Upper lobe of left lung (tissue), 6 donors: ENCODE data around the gene ABHD16B. TPM values are rescaled to one million over a fixed set of nuclear protein-coding genes. Genes with fewer than 3 reads are reported as not detected.

Source experiments
- ATAC-seq, 2 donors: fragments of 200-7000 bp; cut with Tn5 transposase; one replicate each; pipeline ENCODE4 v1.9.1; 2022; ENCODE audit warnings: mild to moderate bottlenecking in 2 of 2, moderate library complexity in 2 of 2; ENCODE audit not compliant: low FRiP score in 2 of 2
- DNase-seq, 2 donors: peaks; one replicate each; pipeline ENCODE4 v3.0.0-alpha.2; 2019 to 2020
- H3K27ac ChIP-seq, 4 donors: fragments of 200-600 bp; sonication (generic); one replicate each; pipeline ENCODE4 v1.5.1; 2016 to 2019
- H3K27me3 ChIP-seq, 4 donors: fragments of 200-600 bp; sonication (generic); one replicate each; pipeline ENCODE4 v1.5.1; 2017 to 2019
- H3K36me3 ChIP-seq, 4 donors: fragments of 200-600 bp; sonication (generic); one replicate each; pipeline ENCODE4 v1.5.1; 2016 to 2019
- H3K4me1 ChIP-seq, 4 donors: fragments of 200-600 bp; sonication (generic); one replicate each; pipeline ENCODE4 v1.5.1; 2018 to 2019
- H3K4me3 ChIP-seq, 4 donors: fragments of 200-600 bp; sonication (generic); one replicate each; pipeline ENCODE4 v1.5.1; 2017 to 2019; ENCODE audit warnings: mild to moderate bottlenecking in 2 of 4, moderate library complexity in 1 of 4
- H3K9me3 ChIP-seq, 4 donors: fragments of 200-600 bp; sonication (generic); one replicate each; pipeline ENCODE4 v1.5.1; 2018 to 2019
- EP300 ChIP-seq, 4 donors: sonication (generic); formaldehyde crosslinking; IDR thresholded peaks; one replicate each; pipeline ENCODE4 v1.5.1; 2017; ENCODE audit warnings: antibody characterized with exemption in 4 of 4, control low read depth in 2 of 4
- POLR2A ChIP-seq, 4 donors: fragments of 450-650 bp; IDR thresholded peaks; one replicate each; pipeline ENCODE4 v1.5.1; 2016 to 2017; ENCODE audit warnings: antibody characterized with exemption in 4 of 4, mild to moderate bottlenecking in 2 of 4
- POLR2AphosphoS5 ChIP-seq, 2 donors: sonication (generic); formaldehyde crosslinking; IDR thresholded peaks; one replicate each; pipeline ENCODE4 v1.5.1; 2017; ENCODE audit warnings: antibody characterized with exemption in 2 of 2
- WGBS, 2 donors: methylation state at CpG; one replicate each; pipeline ENCODE4 v1.1.5; 2017 to 2018; 5-methylcytosine and 5-hydroxymethylcytosine counted together
- total RNA-seq, 6 donors: library from RNA; depleted of rRNA in 4 of 6; stranded (reverse); fragments of >200 nt in 4 of 6; gene quantifications; one replicate each; pipeline versions ENCODE4 v1.1.0 to v1.2.1, GENCODE V29; 2016 to 2021
- TF ChIP-seq, protein P1 (sequence below), 6 experiments: fragments of 450-650 bp in 4 of 6; fragments of 200-600 bp in 2 of 6; sonication (generic) in 2 of 6; IDR thresholded peaks; one replicate each; pipeline ENCODE4 v1.5.1; 2016 to 2019; ENCODE audit warnings: antibody characterized with exemption in 6 of 6
- donor health status: DM: no; HTN: no; CAD: no; lungs with moderate emphysema.
- donor health status: DM: no; HTN: yes; CAD: no; lungs with severe emphysema.

ABHD16B gene
- total RNA-seq, 6 donors from 2014 or later = 0.23 TPM; not detected in 5

DNA sequence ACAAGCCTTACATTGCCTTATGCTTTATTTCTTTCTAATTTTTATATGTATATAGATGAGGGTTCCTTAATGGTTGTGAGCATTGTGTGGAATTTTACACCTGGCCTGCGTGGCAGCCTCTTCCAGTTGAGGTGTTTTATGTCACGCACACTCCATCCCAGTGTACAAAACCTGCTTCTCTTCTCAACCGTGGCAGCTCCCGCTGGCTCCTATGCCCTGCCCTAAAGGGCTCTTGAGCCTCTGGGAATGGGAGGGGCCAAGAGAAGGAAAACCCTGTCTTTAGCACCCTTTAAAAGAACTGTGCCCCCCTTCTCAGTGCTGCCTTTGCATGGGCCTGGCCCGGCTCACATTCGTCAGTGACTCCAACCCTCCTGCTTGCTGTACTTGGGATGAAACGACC is 29.3 kb downstream of the ABHD16B start:
- ATAC-seq (peak in 1 of 2 donors; percentile 23), DNase-seq (peak in 1 of 2 donors; percentile 54)
- no peaks in the 10 kb centered on the region for H3K9me3 ChIP-seq
- no peak overlapping the region for H3K4me3 ChIP-seq
- WGBS, 2 donors = 68% methylated on average over 6 to 7 of the region's 7 CpGs
- H3K27me3 ChIP-seq = no peaks in the 10 kb centered on the region
- peaks cover 8 to 27% (median 21%) of the 10 kb centered on the region in 4 donors for H3K4me1 ChIP-seq
- no peak for TF ChIP-seq POLR2AphosphoS5 (IDR thresholded peaks at IDR 0.05)
- TF ChIP-seq, protein P1, sequence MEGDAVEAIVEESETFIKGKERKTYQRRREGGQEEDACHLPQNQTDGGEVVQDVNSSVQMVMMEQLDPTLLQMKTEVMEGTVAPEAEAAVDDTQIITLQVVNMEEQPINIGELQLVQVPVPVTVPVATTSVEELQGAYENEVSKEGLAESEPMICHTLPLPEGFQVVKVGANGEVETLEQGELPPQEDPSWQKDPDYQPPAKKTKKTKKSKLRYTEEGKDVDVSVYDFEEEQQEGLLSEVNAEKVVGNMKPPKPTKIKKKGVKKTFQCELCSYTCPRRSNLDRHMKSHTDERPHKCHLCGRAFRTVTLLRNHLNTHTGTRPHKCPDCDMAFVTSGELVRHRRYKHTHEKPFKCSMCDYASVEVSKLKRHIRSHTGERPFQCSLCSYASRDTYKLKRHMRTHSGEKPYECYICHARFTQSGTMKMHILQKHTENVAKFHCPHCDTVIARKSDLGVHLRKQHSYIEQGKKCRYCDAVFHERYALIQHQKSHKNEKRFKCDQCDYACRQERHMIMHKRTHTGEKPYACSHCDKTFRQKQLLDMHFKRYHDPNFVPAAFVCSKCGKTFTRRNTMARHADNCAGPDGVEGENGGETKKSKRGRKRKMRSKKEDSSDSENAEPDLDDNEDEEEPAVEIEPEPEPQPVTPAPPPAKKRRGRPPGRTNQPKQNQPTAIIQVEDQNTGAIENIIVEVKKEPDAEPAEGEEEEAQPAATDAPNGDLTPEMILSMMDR (IDR thresholded peaks at IDR 0.05) = no peak
- TF ChIP-seq POLR2A (IDR thresholded peaks at IDR 0.05) = no peak
- no peak for TF ChIP-seq EP300 (IDR thresholded peaks at IDR 0.05)
- H3K27ac ChIP-seq = peak overlapping the region in 2 of 4 donors; percentile 58 to 59
- peaks cover 6 to 60% (median 47%) of the 10 kb centered on the region in 4 donors for H3K36me3 ChIP-seq

GRCh38 chr20:63891061-63892002 is 30.0 kb downstream of the ABHD16B start:
- no peak overlapping the region for H3K4me3 ChIP-seq
- H3K27me3 ChIP-seq = no peaks in the 10 kb centered on the region
- TF ChIP-seq, protein P1 (IDR thresholded peaks at IDR 0.05) = peak in 1 of 6 experiments; percentile 6
- TF ChIP-seq EP300 (IDR thresholded peaks at IDR 0.05) (no peak), POLR2A (IDR thresholded peaks at IDR 0.05) (no peak), POLR2AphosphoS5 (IDR thresholded peaks at IDR 0.05) (no peak)
- ATAC-seq = no peak
- peaks cover 6 to 55% (median 44%) of the 10 kb centered on the region in 4 donors for H3K36me3 ChIP-seq
- no peaks in the 10 kb centered on the region for H3K9me3 ChIP-seq
- peak overlapping the region in 2 of 4 donors; percentile 58 to 59 for H3K27ac ChIP-seq
- WGBS, 2 donors = 81 to 96% methylated on average over 19 to 25 of the region's 29 CpGs
- DNase-seq = peak in 1 of 2 donors; percentile 47
- H3K4me1 ChIP-seq = peaks cover 12 to 34% (median 28%) of the 10 kb centered on the region in 4 donors

GRCh38 chr20:63892402-63892801 is 31.1 kb downstream of the ABHD16B start:
- Histone ChIP-seq H3K4me1 (peaks cover 22 to 45% (median 38%) of the 10 kb centered on the region in 4 donors), H3K36me3 (peaks cover 5 to 45% (median 34%) of the 10 kb centered on the region in 4 donors), H3K27ac (no peak overlapping the region), H3K9me3 (no peaks in the 10 kb centered on the region), H3K4me3 (no peak overlapping the region), H3K27me3 (no peaks in the 10 kb centered on the region)
- TF ChIP-seq, protein P1 (IDR thresholded peaks at IDR 0.05) = no peak
- no peak for TF ChIP-seq EP300 (IDR thresholded peaks at IDR 0.05)
- TF ChIP-seq POLR2AphosphoS5 (IDR thresholded peaks at IDR 0.05) = no peak
- TF ChIP-seq POLR2A (IDR thresholded peaks at IDR 0.05) = no peak
- DNase-seq = no peak
- WGBS, 2 donors = 88 to 93% methylated on average over 7 of the region's 7 CpGs
- no peak for ATAC-seq

- no peaks in the 10 kb centered on the region for H3K9me3 ChIP-seq
- no peaks in the 10 kb centered on the region for H3K27me3 ChIP-seq
- DNase-seq (no peak), ATAC-seq (no peak)
- 26% methylated on average over 6 of the region's 6 CpGs for WGBS, 2 donors
- peaks cover 32 to 60% (median 52%) of the 10 kb centered on the region in 4 donors for H3K4me1 ChIP-seq
- TF ChIP-seq POLR2AphosphoS5 (IDR thresholded peaks at IDR 0.05) = no peak
- TF ChIP-seq POLR2A (IDR thresholded peaks at IDR 0.05) = no peak
- TF ChIP-seq, protein P1 (IDR thresholded peaks at IDR 0.05) = no peak
- no peak for TF ChIP-seq EP300 (IDR thresholded peaks at IDR 0.05)
- peak overlapping the region in 3 of 4 donors; percentile 56 to 75 (median 74) for H3K4me3 ChIP-seq
- H3K36me3 ChIP-seq = peaks cover 0 to 31% (median 24%) of the 10 kb centered on the region in 4 donors
- H3K27ac ChIP-seq = peak overlapping the region; percentile 79 to 94 (median 89)
Measured at GRCh38 chr20:63893999-63894357, 32.7 kb downstream of the ABHD16B start.
